Endothelial cell of umbilical vein (primary cell): Measurements from ENCODE around the gene HLA-DOA. TPM values are rescaled to one million over a fixed set of nuclear protein-coding genes. Genes with fewer than 3 reads are reported as not detected.
A peak's percentile ranks its signal among the peaks of the same experiment; 100 is the strongest.

ENCODE experiments used
- BruUV-seq: library from RNA; stranded (reverse); fragments of 400-500 nt; replicated peaks from 2 replicates; lab custom pipeline; 2021; lab: Mats Ljungman, UMichigan
- CTCF ChIA-PET: fragments of 300-600, 350-600 bp; sonication (Branson Sonifier 250); formaldehyde crosslinking; loops from one replicate; lab custom pipeline; 2021; ENCODE audit warnings: antibody characterized with exemption, inconsistent platforms; lab: Charles Lee
- POLR2A ChIA-PET: fragments of 300-600, 350-600 bp; sonication (Branson Sonifier 250); formaldehyde crosslinking; loops from one replicate; lab custom pipeline; 2021; ENCODE audit warnings: antibody characterized with exemption, inconsistent platforms; lab: Charles Lee
- DNase-seq: peaks from one replicate; pipeline ENCODE4 v3.0.0-alpha.2; 2011; ENCODE audit warnings: low read depth, low spot score
- FAIRE-seq: peaks from 2 replicates; lab custom pipeline; 2011; peaks lifted over from hg19 to GRCh38; lab: Jason Lieb, UNC
- H2AFZ ChIP-seq: 2 replicates; pipeline ENCODE4 v1.6.0; 2012; ENCODE audit warnings: low read depth, low read length, control low read depth, inconsistent platforms
- H3K27ac ChIP-seq: 2 replicates; pipeline ENCODE4 v1.5.1; 2011; ENCODE audit warnings: low read depth, mild to moderate bottlenecking, control low read depth, low read length, moderate library complexity; ENCODE audit not compliant: insufficient read depth
- H3K27me3 ChIP-seq, 2 experiments: 2 replicates each; pipeline versions ENCODE4 v1.6.0 to v1.6.1; 2011; ENCODE audit warnings: low read length in 2 of 2, mixed read lengths in 1 of 2; ENCODE audit not compliant: control insufficient read depth in 2 of 2, insufficient read depth in 2 of 2
- H3K36me3 ChIP-seq, 2 experiments: 2 replicates in 1 of 2; 3 replicates in 1 of 2; pipeline ENCODE4 v1.5.1; 2011; ENCODE audit warnings: low read length in 2 of 2, mild to moderate bottlenecking in 1 of 2, moderate library complexity in 1 of 2; ENCODE audit not compliant: control insufficient read depth in 2 of 2, insufficient read depth in 2 of 2; ENCODE audit errors: extremely low read depth in 1 of 2
- H3K4me1 ChIP-seq: 3 replicates; pipeline ENCODE4 v1.5.1; 2011; ENCODE audit warnings: mild to moderate bottlenecking, low read length; ENCODE audit not compliant: control insufficient read depth, insufficient read depth; ENCODE audit errors: extremely low read depth
- H3K4me2 ChIP-seq: 2 replicates; pipeline ENCODE4 v1.6.1; 2011; ENCODE audit warnings: low read length, control low read depth, mixed read lengths; ENCODE audit not compliant: insufficient read depth
- H3K4me3 ChIP-seq, 3 experiments: fragments of 200-600 bp in 1 of 3; sonication (generic), shearing (Covaris generic) in 1 of 3; replicated peaks in 1 of 3; 2 replicates each; pipeline ENCODE4 v1.5.1; 2011 to 2016; ENCODE audit warnings: control low read depth in 3 of 3, low read length in 3 of 3, mild to moderate bottlenecking in 2 of 3, inconsistent platforms in 1 of 3, low read depth in 1 of 3, moderate library complexity in 1 of 3; ENCODE audit not compliant: insufficient read depth in 1 of 3
- H3K79me2 ChIP-seq: 2 replicates; pipeline ENCODE4 v1.6.0; 2012; ENCODE audit warnings: low read length, inconsistent platforms; ENCODE audit not compliant: control insufficient read depth, insufficient read depth
- H3K9ac ChIP-seq: replicated peaks from 2 replicates; pipeline ENCODE3; 2011; ENCODE audit warnings: low read length, control low read depth; ENCODE audit not compliant: insufficient read depth; ENCODE audit errors: extremely low read depth
- H3K9me1 ChIP-seq: replicated peaks from 3 replicates; pipeline ENCODE4 v1.6.0; 2011; ENCODE audit warnings: mild to moderate bottlenecking, low read length; ENCODE audit not compliant: control insufficient read depth, insufficient read depth; ENCODE audit errors: extremely low read depth
- H3K9me3 ChIP-seq: replicated peaks from 2 replicates; pipeline ENCODE4 v1.5.1; 2012; ENCODE audit warnings: low read length, inconsistent platforms; ENCODE audit not compliant: control insufficient read depth, insufficient read depth
- H4K20me1 ChIP-seq: replicated peaks from 2 replicates; pipeline ENCODE3; 2011; ENCODE audit warnings: mild to moderate bottlenecking, low read length; ENCODE audit not compliant: control insufficient read depth, insufficient read depth; ENCODE audit errors: extremely low read depth
- CTCF ChIP-seq, 2 donors: IDR thresholded peaks; 1 replicate in 1 of 2; 2 replicates in 1 of 2; pipeline ENCODE4 v1.5.1; 2011; ENCODE audit warnings: low read length in 2 of 2, mild to moderate bottlenecking in 2 of 2, moderate library complexity in 2 of 2, control low read depth in 1 of 2, inconsistent platforms in 1 of 2, low read depth in 1 of 2; ENCODE audit not compliant: insufficient read depth in 1 of 2; ENCODE audit errors: extremely low read depth in 1 of 2
- EZH2 ChIP-seq: IDR thresholded peaks from 2 replicates; pipeline ENCODE4 v1.6.1; 2012; ENCODE audit warnings: borderline replicate concordance, low read depth, mild to moderate bottlenecking, moderate library complexity, low read length, inconsistent platforms; ENCODE audit not compliant: severe bottlenecking
- FOS ChIP-seq: IDR thresholded peaks from 2 replicates; pipeline ENCODE4 v1.6.1; 2011; ENCODE audit warnings: mild to moderate bottlenecking, low read length, moderate library complexity, borderline replicate concordance; ENCODE audit not compliant: insufficient read depth
- JUN ChIP-seq: IDR thresholded peaks from 2 replicates; pipeline ENCODE4 v1.6.1; 2011; ENCODE audit warnings: borderline replicate concordance, low read depth; ENCODE audit not compliant: insufficient read length, insufficient read depth
- MAX ChIP-seq: IDR thresholded peaks from 2 replicates; pipeline ENCODE4 v1.6.1; 2011; ENCODE audit not compliant: insufficient read depth, insufficient read length
- MYC ChIP-seq: IDR thresholded peaks from one replicate; pipeline ENCODE4 v1.6.1; 2011; ENCODE audit warnings: mild to moderate bottlenecking, low read depth, low read length
- POLR2A ChIP-seq: IDR thresholded peaks from 2 replicates; pipeline ENCODE4 v1.6.1; 2012; ENCODE audit warnings: low read depth, mild to moderate bottlenecking, control low read depth, low read length
- POLR2AphosphoS5 ChIP-seq: IDR thresholded peaks from 2 replicates; pipeline ENCODE4 v1.6.1; 2012; ENCODE audit warnings: low read depth, mild to moderate bottlenecking, control low read depth, low read length, moderate library complexity; ENCODE audit not compliant: insufficient read depth
- dilution Hi-C: fragments of 300-500 bp; cut with MboI; formaldehyde crosslinking; loops from one replicate; pipeline ENCODE4 v1.15.0; 2019; ENCODE audit warnings: low sequenced_read_pairs; ENCODE audit not compliant: extremely low pct_ligation_motif_present
- intact Hi-C: fragments of 100-400 bp; cut with micrococcal nuclease; formaldehyde crosslinking; loops from one replicate; pipeline ENCODE4 v1.10.0; 2022
- polyA plus RNA-seq, 4 experiments: library from polyadenylated mRNA; depleted of rRNA in 3 of 4; stranded (reverse) in 3 of 4; unstranded in 1 of 4; fragments of >200 nt; gene quantifications; 2 replicates each; pipeline versions ENCODE4 v1.2.1 to v1.2.3, GENCODE V29; 2011 to 2012; ENCODE audit warnings: missing spikeins in 1 of 4
- total RNA-seq: library from RNA; stranded (reverse); gene quantifications from 2 replicates; pipeline ENCODE4 v1.2.3, GENCODE V29; 2021

HLA-DOA gene
- total and polyA plus RNA-seq, 2 donors (not counting 3 experiments of a cell fraction or from before 2014, with no cell fraction given), result not detected

- intact Hi-C loops, result loop anchor here (1.0 to 2.0 kb wide), 4 partner anchors 66 to 233 kb away; no protein-coding TSS in a partner anchor
- TF ChIP-seq CTCF (IDR thresholded peaks at IDR 0.05; ENCODE audit: extremely low read depth in 1 of 2, insufficient read depth in 1 of 2, low read depth in 1 of 2, low read length in 2 of 2), result peak; percentile 56 to 57
- no peak for TF ChIP-seq EZH2
- FAIRE-seq (peak; percentile 86), DNase-seq (peak; percentile 85)
- H2AFZ ChIP-seq, result no peak overlapping the region
- peaks cover 8% of the 10 kb centered on the region for H3K4me1 ChIP-seq
- CTCF ChIA-PET, result interaction anchor here (0.6 to 6.7 kb wide), 25 partner anchors 11 to 233 kb away, joined by 3 to 88 read pairs (median 4); partner anchors contain the start of gene HLA-DPB1
- H3K9ac ChIP-seq, result no peak overlapping the region
- no peak overlapping the region for H3K27ac ChIP-seq
- H3K9me1 ChIP-seq, result no peaks in the 10 kb centered on the region
- H3K4me2 ChIP-seq, result no peak overlapping the region
- dilution Hi-C loops, result no loop called here
- no peaks in the 10 kb centered on the region for H3K9me3 ChIP-seq
- BruUV-seq, result no TSS peak
- no peaks in the 10 kb centered on the region for H3K79me2 ChIP-seq
- peaks cover 23 to 30% of the 10 kb centered on the region in 2 experiments for H3K27me3 ChIP-seq
- no peaks in the 10 kb centered on the region for H4K20me1 ChIP-seq
- H3K36me3 ChIP-seq, result no peaks in the 10 kb centered on the region
- POLR2A ChIA-PET, result no interaction called here
- no peak overlapping the region for H3K4me3 ChIP-seq
Measured at GRCh38 chr6:33014841-33015634, 5.6 kb upstream of the HLA-DOA start.

GRCh38 chr6:33013608-33014007 lies 4.2 kb upstream of the HLA-DOA start:
- Histone ChIP-seq H3K4me2 (no peak overlapping the region), H3K4me3 (no peak overlapping the region), H2AFZ (no peak overlapping the region), H3K9ac (no peak overlapping the region), H3K9me1 (no peaks in the 10 kb centered on the region), H3K79me2 (no peaks in the 10 kb centered on the region), H3K27me3 (peaks cover 30 to 33% of the 10 kb centered on the region in 2 experiments), H3K4me1 (no peaks in the 10 kb centered on the region), H3K9me3 (no peaks in the 10 kb centered on the region), H4K20me1 (no peaks in the 10 kb centered on the region), H3K27ac (no peak overlapping the region), H3K36me3 (no peaks in the 10 kb centered on the region)
- DNase-seq, result no peak
- intact Hi-C loops, result loop anchor here (1.0 to 2.0 kb wide), 4 partner anchors 67 to 235 kb away; no protein-coding TSS in a partner anchor
- no peak for FAIRE-seq
- dilution Hi-C loops, result no loop called here
- BruUV-seq, result no TSS peak
- CTCF ChIA-PET, result interaction anchor here (1.0 to 6.7 kb wide), 9 partner anchors 11 to 234 kb away, joined by 3 to 88 read pairs (median 11); no protein-coding TSS in a partner anchor
- POLR2A ChIA-PET, result no interaction called here
- TF ChIP-seq FOS, result no peak
- TF ChIP-seq MAX, result no peak
- no peak for TF ChIP-seq POLR2AphosphoS5
- no peak for TF ChIP-seq POLR2A
- no peak for TF ChIP-seq MYC
- no peak for TF ChIP-seq JUN
